SK-N-SH treated with all-trans-retinoic acid at 6 μM for 48 hours (cell line): ENCODE data around the gene PHF2.

ENCODE experiments used
- ATAC-seq: fragments of 200-7000 bp; cut with Tn5 transposase; 3 replicates; pipeline ENCODE4 v1.9.1; 2020; ENCODE audit warnings: mild to moderate bottlenecking, moderate library complexity
- ARNTL ChIP-seq: fragments of 450-650 bp; formaldehyde crosslinking; IDR thresholded peaks from 2 replicates; pipeline ENCODE4 v1.5.0; 2020; ENCODE audit warnings: low read depth, mild to moderate bottlenecking, moderate library complexity, borderline replicate concordance
- BACH2 ChIP-seq: fragments of 250-450 bp; sonication (Bioruptor Pico); IDR thresholded peaks from 2 replicates; pipeline ENCODE4 v1.9.0; 2021; ENCODE audit warnings: mild to moderate bottlenecking, borderline replicate concordance
- CREB5 ChIP-seq: fragments of 250-450 bp; sonication (Bioruptor Pico); IDR thresholded peaks from 2 replicates; pipeline ENCODE4 v1.5.1; 2020; ENCODE audit warnings: low read depth, mild to moderate bottlenecking, moderate library complexity
- CSDC2 ChIP-seq: fragments of 250-450 bp; sonication (Bioruptor Pico); IDR thresholded peaks from 2 replicates; pipeline ENCODE4 v1.5.0; 2020; ENCODE audit warnings: mild to moderate bottlenecking, moderate library complexity
- CSRNP3 ChIP-seq: fragments of 250-450 bp; sonication (Bioruptor Pico); IDR thresholded peaks from 2 replicates; pipeline ENCODE4 v1.5.1; 2021; ENCODE audit warnings: mild to moderate bottlenecking, moderate library complexity
- ESRRG ChIP-seq: fragments of 250-450 bp; sonication (Bioruptor Pico); IDR thresholded peaks from 2 replicates; pipeline ENCODE4 v1.6.1; 2021; ENCODE audit warnings: mild to moderate bottlenecking
- GLIS3 ChIP-seq: fragments of 250-450 bp; sonication (Bioruptor Pico); IDR thresholded peaks from 2 replicates; pipeline ENCODE4 v1.5.0; 2020; ENCODE audit warnings: mild to moderate bottlenecking, moderate library complexity
- ISL1 ChIP-seq: fragments of 250-450 bp; sonication (Bioruptor Pico); IDR thresholded peaks from 2 replicates; pipeline ENCODE4 v2.1.2; 2022; ENCODE audit warnings: mild to moderate bottlenecking, moderate library complexity
- OSR1 ChIP-seq: fragments of 250-450 bp; sonication (Bioruptor Pico); IDR thresholded peaks from 2 replicates; pipeline ENCODE4 v1.8.0; 2022; ENCODE audit warnings: moderate library complexity, mild to moderate bottlenecking, inconsistent platforms
- PATZ1 ChIP-seq: fragments of 250-450 bp; sonication (Bioruptor Pico); IDR thresholded peaks from 2 replicates; pipeline ENCODE4 v1.8.0; 2020; ENCODE audit warnings: mild to moderate bottlenecking, moderate library complexity, borderline replicate concordance
- POU6F1 ChIP-seq: fragments of 250-450 bp; sonication (Bioruptor Pico); IDR thresholded peaks from 2 replicates; pipeline ENCODE4 v1.8.0; 2021; ENCODE audit warnings: low read depth, mild to moderate bottlenecking, moderate library complexity, borderline replicate concordance
- PPARA ChIP-seq: fragments of 250-450 bp; sonication (Bioruptor Pico); IDR thresholded peaks from 2 replicates; pipeline ENCODE4 v1.5.0; 2020; ENCODE audit warnings: mild to moderate bottlenecking, borderline replicate concordance
- SNAI2 ChIP-seq: fragments of 250-450 bp; sonication (Bioruptor Pico); IDR thresholded peaks from 2 replicates; pipeline ENCODE4 v1.5.0; 2020; ENCODE audit warnings: mild to moderate bottlenecking, moderate library complexity
- TCF4 ChIP-seq: fragments of 250-450 bp; sonication (Bioruptor Pico); IDR thresholded peaks from 2 replicates; pipeline ENCODE4 v1.8.0; 2021; ENCODE audit warnings: mild to moderate bottlenecking, moderate library complexity, borderline replicate concordance
- TOX ChIP-seq: fragments of 250-450 bp; sonication (Bioruptor Pico); IDR thresholded peaks from 2 replicates; pipeline ENCODE4 v1.8.0; 2021; ENCODE audit warnings: mild to moderate bottlenecking, moderate library complexity, borderline replicate concordance
- ZC3H10 ChIP-seq: fragments of 250-450 bp; sonication (Bioruptor Pico); IDR thresholded peaks from 2 replicates; pipeline ENCODE4 v1.5.1; 2021; ENCODE audit warnings: mild to moderate bottlenecking, moderate library complexity
- ZFP3 ChIP-seq: fragments of 250-450 bp; sonication (Bioruptor Pico); IDR thresholded peaks from 2 replicates; pipeline ENCODE4 v1.5.0; 2020; ENCODE audit warnings: mild to moderate bottlenecking, moderate library complexity
- ZFP30 ChIP-seq: fragments of 450-650 bp; formaldehyde crosslinking; IDR thresholded peaks from 2 replicates; pipeline ENCODE4 v1.5.0; 2022; ENCODE audit warnings: mild to moderate bottlenecking, moderate library complexity
- ZNF565 ChIP-seq: fragments of 450-650 bp; formaldehyde crosslinking; conservative IDR thresholded peaks from 2 replicates; pipeline ENCODE4 v1.5.0; 2020; ENCODE audit warnings: low read depth, mild to moderate bottlenecking, moderate library complexity
- ZNF70 ChIP-seq: fragments of 450-650 bp; formaldehyde crosslinking; IDR thresholded peaks from 2 replicates; pipeline ENCODE4 v1.5.0; 2020; ENCODE audit warnings: mild to moderate bottlenecking, moderate library complexity
- ZNF8 ChIP-seq: fragments of 450-650 bp; formaldehyde crosslinking; IDR thresholded peaks from 2 replicates; pipeline ENCODE4 v1.5.0; 2020; ENCODE audit warnings: mild to moderate bottlenecking, moderate library complexity

Gene PHF2

GRCh38 chr9:93576258-93577077, at the start of gene PHF2:
TSS of gene PHF2 (plus strand) at chr9:93576584. CDS start at chr9:93576774, 190 bp downstream.
- TF ChIP-seq ZFP3, result no peak
- TF ChIP-seq ZNF565 (CRISPR knock-in tag), result no peak
- TF ChIP-seq TOX (CRISPR knock-in tag), result no peak
- TF ChIP-seq ESRRG (CRISPR knock-in tag), result no peak
- no peak for TF ChIP-seq GLIS3
- TF ChIP-seq, all 23 proteins: peak for 0
- ATAC-seq, result peak; percentile 59

- no peak for ATAC-seq
- TF ChIP-seq ZFP30 (CRISPR knock-in tag) (no peak), ZFP3 (no peak), ARNTL (CRISPR knock-in tag) (no peak), ZNF70 (CRISPR knock-in tag) (no peak), CSRNP3 (CRISPR knock-in tag) (no peak), PPARA (CRISPR knock-in tag) (no peak), ESRRG (CRISPR knock-in tag) (no peak), ZNF8 (CRISPR knock-in tag) (no peak), CSDC2 (no peak), ZC3H10 (CRISPR knock-in tag) (no peak), CREB5 (CRISPR knock-in tag) (no peak), SNAI2 (CRISPR knock-in tag) (no peak), ISL1 (no peak), POU6F1 (no peak), OSR1 (CRISPR knock-in tag) (no peak), ZNF565 (CRISPR knock-in tag) (no peak), TCF4 (CRISPR knock-in tag) (no peak), BACH2 (CRISPR knock-in tag) (no peak)
These were observed 45.0 kb upstream of the PHF2 start for GRCh38 chr9:93531374-93531773.

GRCh38 chr9:93532141-93532540, 44.2 kb upstream of the PHF2 start:
- TF ChIP-seq PATZ1 (CRISPR knock-in tag), result no peak
- no peak for TF ChIP-seq BACH2 (CRISPR knock-in tag)
- TF ChIP-seq TOX (CRISPR knock-in tag), result no peak
- TF ChIP-seq PPARA (CRISPR knock-in tag), result no peak
- no peak for TF ChIP-seq ZC3H10 (CRISPR knock-in tag)
- TF ChIP-seq GLIS3, result no peak
- no peak for TF ChIP-seq ZFP3
- no peak for TF ChIP-seq ZNF70 (CRISPR knock-in tag)
- no peak for TF ChIP-seq ARNTL (CRISPR knock-in tag)
- TF ChIP-seq ESRRG (CRISPR knock-in tag), result no peak
- no peak for TF ChIP-seq CSRNP3 (CRISPR knock-in tag)
- TF ChIP-seq ZNF565 (CRISPR knock-in tag), result no peak
- TF ChIP-seq CSDC2, result no peak
- TF ChIP-seq ZFP30 (CRISPR knock-in tag), result no peak
- no peak for TF ChIP-seq SNAI2 (CRISPR knock-in tag)
- no peak for TF ChIP-seq OSR1 (CRISPR knock-in tag)
- no peak for TF ChIP-seq CREB5 (CRISPR knock-in tag)
- ATAC-seq, result no peak
